Spleen (tissue), 11 donors: ENCODE data around the gene STPG1. TPM values are rescaled to one million over a fixed set of nuclear protein-coding genes. Genes with fewer than 3 reads are reported as not detected.

Experiments
- DNase-seq: peaks from one replicate; pipeline ENCODE4 v3.0.0-alpha.2; 2020
- H3K27ac ChIP-seq, 8 donors: fragments of 200-600 bp; sonication (generic) in 7 of 8; 1 replicate in 4 of 8; 2 replicates in 4 of 8; pipeline versions ENCODE4 v1.5.0 to v1.8.0; 2016 to 2021; ENCODE audit warnings: inconsistent platforms in 4 of 8, mild to moderate bottlenecking in 4 of 8, moderate library complexity in 1 of 8
- H3K27me3 ChIP-seq, 7 donors: fragments of 200-600 bp; sonication (generic) in 6 of 7; replicated peaks in 1 of 7; 1 replicate in 4 of 7; 2 replicates in 3 of 7; pipeline versions ENCODE4 v1.5.0 to v1.8.0; 2016 to 2021; ENCODE audit warnings: inconsistent platforms in 3 of 7, mild to moderate bottlenecking in 1 of 7
- H3K36me3 ChIP-seq, 6 donors: fragments of 200-600 bp; sonication (generic) in 5 of 6; 1 replicate in 4 of 6; 2 replicates in 2 of 6; pipeline versions ENCODE4 v1.5.0 to v1.8.0; 2016 to 2021; ENCODE audit warnings: inconsistent platforms in 2 of 6
- H3K4me1 ChIP-seq, 6 donors: fragments of 200-600 bp; sonication (generic) in 5 of 6; 1 replicate in 3 of 6; 2 replicates in 3 of 6; pipeline versions ENCODE4 v1.5.0 to v1.8.0; 2016 to 2021; ENCODE audit warnings: inconsistent platforms in 3 of 6
- H3K4me3 ChIP-seq, 8 donors: fragments of 200-600 bp; sonication (generic) in 7 of 8; 1 replicate in 4 of 8; 2 replicates in 4 of 8; pipeline versions ENCODE4 v1.5.0 to v1.8.0; 2016 to 2021; ENCODE audit warnings: inconsistent platforms in 4 of 8, mild to moderate bottlenecking in 4 of 8, moderate library complexity in 2 of 8
- H3K9me3 ChIP-seq, 8 donors: fragments of 200-600 bp; sonication (generic) in 7 of 8; 1 replicate in 4 of 8; 2 replicates in 4 of 8; pipeline versions ENCODE4 v1.5.0 to v1.8.0; 2016 to 2021; ENCODE audit warnings: inconsistent platforms in 4 of 8
- POLR2A ChIP-seq, 3 donors: fragments of 450-650 bp; IDR thresholded peaks; one replicate each; pipeline ENCODE4 v1.5.1; 2017; ENCODE audit warnings: antibody characterized with exemption in 3 of 3, mild to moderate bottlenecking in 1 of 3
- POLR2AphosphoS5 ChIP-seq, 3 donors: sonication (generic); formaldehyde crosslinking; IDR thresholded peaks; one replicate each; pipeline ENCODE4 v1.5.1; 2017; ENCODE audit warnings: antibody characterized with exemption in 3 of 3
- WGBS, 5 donors: extraction: QIAGEN DNeasy Blood & Tissue Kit in 3 of 5; methylation state at CpG; one replicate each; pipeline versions ENCODE4 v1.1.5 to v1.1.7; 2013 to 2018; 5-methylcytosine and 5-hydroxymethylcytosine counted together
- intact Hi-C: fragments of 100-400 bp; cut with DNase I; formaldehyde crosslinking; loops from one replicate; pipeline ENCODE4 v1.15.0; 2023; ENCODE audit warnings: low total_unique reads
- polyA plus RNA-seq, 3 donors: library from polyadenylated mRNA; stranded (reverse); fragments of 200-250 nt; gene quantifications; one replicate each; pipeline ENCODE4 v1.2.1, GENCODE V29; 2013
- total RNA-seq, 7 donors: library from RNA; depleted of rRNA in 3 of 7; stranded (reverse); fragments of >200 nt in 3 of 7; fragmentation: NEBNext Ultra II Directional in 4 of 7; extraction: Animal tissue kit (Norgen Biotek cat#: 25700) in 4 of 7; gene quantifications; one replicate each; pipeline versions ENCODE4 v1.1.0 to v1.2.1, GENCODE V29; 2016 to 2021
- TF ChIP-seq, protein P1 (sequence below), 11 experiments: fragments of 200-600 bp in 7 of 11; fragments of 450-650 bp in 4 of 11; sonication (generic) in 4 of 11; IDR thresholded peaks in 8 of 11; conservative IDR thresholded peaks in 3 of 11; 1 replicate in 7 of 11; 2 replicates in 4 of 11; pipeline versions ENCODE4 v1.4.0 to v1.8.0; 2016 to 2021; ENCODE audit warnings: antibody characterized with exemption in 11 of 11, inconsistent platforms in 4 of 11, mild to moderate bottlenecking in 1 of 11
- donor health status: healthy with polysubstance abuse.
- donor health status: DM: no; HTN: no; CAD: no; lungs with moderate emphysema.
- donor health status: DM: no; HTN: no; CAD: no.
- donor health status: Bipolar disorder and iron deficiency.
- donor health status: healthy.
- donor health status: DM: no; HTN: no; CAD: no.
- donor health status: DM: yes; HTN: yes; CAD: no.

STPG1 gene
- total and polyA plus RNA-seq, 10 donors = 1.5 to 5.8 (median 3.7) TPM

DNA sequence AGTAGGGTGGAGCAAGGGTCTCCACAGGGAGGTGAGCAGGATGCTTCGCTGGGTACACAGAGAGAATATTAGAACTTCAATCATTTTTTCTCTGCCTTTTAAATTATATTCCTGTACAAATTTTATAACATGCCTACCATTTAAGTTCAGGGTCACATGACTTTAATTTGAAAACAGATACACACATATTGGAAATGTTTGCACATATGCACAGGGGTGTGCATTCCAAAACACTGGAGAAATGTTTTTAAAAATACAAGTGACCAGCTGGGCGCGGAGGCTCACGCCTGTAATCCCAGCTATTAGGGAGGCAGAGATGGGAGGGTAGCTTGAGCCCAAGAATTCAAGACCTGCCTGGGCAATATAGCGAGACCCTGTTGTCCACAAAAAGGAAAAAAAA lies 41.7 kb upstream of the STPG1 start:
- H3K4me1 ChIP-seq = no peaks in the 10 kb centered on the region
- DNase-seq = no peak
- 96 to 97% (median 96%) methylated on average over 5 of the region's 5 CpGs for WGBS, 5 donors
- intact Hi-C loops = no loop called here
- no peaks in the 10 kb centered on the region for H3K27me3 ChIP-seq
- peaks cover 0 to 100% (median 67%) of the 10 kb centered on the region in 6 donors for H3K36me3 ChIP-seq
- no peak overlapping the region for H3K27ac ChIP-seq
- no peak overlapping the region for H3K4me3 ChIP-seq
- no peaks in the 10 kb centered on the region for H3K9me3 ChIP-seq
- TF ChIP-seq, protein P1, sequence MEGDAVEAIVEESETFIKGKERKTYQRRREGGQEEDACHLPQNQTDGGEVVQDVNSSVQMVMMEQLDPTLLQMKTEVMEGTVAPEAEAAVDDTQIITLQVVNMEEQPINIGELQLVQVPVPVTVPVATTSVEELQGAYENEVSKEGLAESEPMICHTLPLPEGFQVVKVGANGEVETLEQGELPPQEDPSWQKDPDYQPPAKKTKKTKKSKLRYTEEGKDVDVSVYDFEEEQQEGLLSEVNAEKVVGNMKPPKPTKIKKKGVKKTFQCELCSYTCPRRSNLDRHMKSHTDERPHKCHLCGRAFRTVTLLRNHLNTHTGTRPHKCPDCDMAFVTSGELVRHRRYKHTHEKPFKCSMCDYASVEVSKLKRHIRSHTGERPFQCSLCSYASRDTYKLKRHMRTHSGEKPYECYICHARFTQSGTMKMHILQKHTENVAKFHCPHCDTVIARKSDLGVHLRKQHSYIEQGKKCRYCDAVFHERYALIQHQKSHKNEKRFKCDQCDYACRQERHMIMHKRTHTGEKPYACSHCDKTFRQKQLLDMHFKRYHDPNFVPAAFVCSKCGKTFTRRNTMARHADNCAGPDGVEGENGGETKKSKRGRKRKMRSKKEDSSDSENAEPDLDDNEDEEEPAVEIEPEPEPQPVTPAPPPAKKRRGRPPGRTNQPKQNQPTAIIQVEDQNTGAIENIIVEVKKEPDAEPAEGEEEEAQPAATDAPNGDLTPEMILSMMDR (IDR thresholded peaks at IDR 0.05 in 8 of 11, conservative IDR thresholded peaks at IDR 0.05 in 3 of 11) = no peak
- TF ChIP-seq POLR2A (IDR thresholded peaks at IDR 0.05) = no peak
- TF ChIP-seq POLR2AphosphoS5 (IDR thresholded peaks at IDR 0.05) = no peak

DNA sequence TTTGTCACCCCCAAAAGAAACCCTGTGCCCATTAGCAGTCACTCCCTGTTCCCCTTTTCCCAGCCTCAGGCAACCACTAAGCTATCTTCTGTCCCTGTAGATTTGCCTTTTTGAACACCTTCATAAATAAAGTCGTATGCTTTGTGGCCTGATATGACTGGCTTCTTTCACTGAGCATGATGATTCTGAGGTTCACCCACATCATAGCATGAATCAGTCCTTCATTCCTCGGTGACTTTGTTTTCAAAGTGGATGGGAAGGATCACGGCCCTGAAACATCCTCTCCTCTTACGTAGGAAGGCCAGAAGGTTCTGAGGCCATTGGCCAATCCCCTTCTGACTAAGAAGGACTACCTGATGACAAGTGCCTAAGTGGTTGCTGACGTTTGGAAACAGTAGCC lies 41.1 kb upstream of the STPG1 start:
- Histone ChIP-seq H3K27me3 (no peaks in the 10 kb centered on the region), H3K9me3 (no peaks in the 10 kb centered on the region), H3K27ac (no peak overlapping the region), H3K4me1 (no peaks in the 10 kb centered on the region), H3K4me3 (no peak overlapping the region), H3K36me3 (peaks cover 0 to 100% (median 68%) of the 10 kb centered on the region in 6 donors)
- WGBS, 5 donors = 74 to 84% (median 77%) methylated on average over 5 of the region's 5 CpGs
- TF ChIP-seq POLR2A (IDR thresholded peaks at IDR 0.05) (no peak), POLR2AphosphoS5 (IDR thresholded peaks at IDR 0.05) (no peak)
- TF ChIP-seq, protein P1 (IDR thresholded peaks at IDR 0.05 in 8 of 11, conservative IDR thresholded peaks at IDR 0.05 in 3 of 11) = no peak
- intact Hi-C loops = no loop called here
- no peak for DNase-seq

DNA sequence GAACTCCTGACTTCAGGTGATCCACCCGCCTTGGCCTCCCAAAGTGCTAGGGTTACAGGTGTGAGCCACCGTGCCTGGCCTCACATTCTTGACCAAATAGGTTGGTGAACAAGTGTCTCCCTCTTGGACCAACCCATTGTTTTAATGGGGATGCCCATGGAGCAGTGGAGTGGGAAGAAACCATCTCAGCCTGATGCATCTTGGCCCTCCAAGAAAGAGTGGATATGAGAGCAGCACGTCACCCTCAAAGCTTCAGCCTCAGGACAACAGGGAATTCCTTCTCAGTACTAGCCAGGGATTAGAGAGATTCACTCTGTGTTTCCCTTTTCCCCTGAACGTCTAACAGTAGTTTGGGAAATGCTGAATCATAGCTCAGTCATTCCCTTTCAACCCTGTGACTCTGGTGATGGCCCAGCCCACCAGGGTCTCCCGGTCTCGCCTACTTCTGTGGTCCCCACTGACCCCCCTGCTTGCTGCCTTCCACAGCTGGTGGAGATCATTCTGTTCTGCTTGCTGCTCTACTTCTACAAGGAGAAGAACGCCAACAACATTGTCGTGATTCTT lies 39.4 kb upstream of the STPG1 start:
- no peak for TF ChIP-seq POLR2A (IDR thresholded peaks at IDR 0.05)
- no peak for TF ChIP-seq POLR2AphosphoS5 (IDR thresholded peaks at IDR 0.05)
- TF ChIP-seq, protein P1 (IDR thresholded peaks at IDR 0.05 in 8 of 11, conservative IDR thresholded peaks at IDR 0.05 in 3 of 11) = no peak
- Histone ChIP-seq H3K4me3 (no peak overlapping the region), H3K36me3 (peaks cover 0 to 100% (median 61%) of the 10 kb centered on the region in 6 donors), H3K27ac (no peak overlapping the region), H3K27me3 (no peaks in the 10 kb centered on the region), H3K4me1 (no peaks in the 10 kb centered on the region), H3K9me3 (no peaks in the 10 kb centered on the region)
- intact Hi-C loops = no loop called here
- 83 to 93% (median 89%) methylated on average over 8 of the region's 8 CpGs for WGBS, 5 donors
- DNase-seq = no peak

DNA sequence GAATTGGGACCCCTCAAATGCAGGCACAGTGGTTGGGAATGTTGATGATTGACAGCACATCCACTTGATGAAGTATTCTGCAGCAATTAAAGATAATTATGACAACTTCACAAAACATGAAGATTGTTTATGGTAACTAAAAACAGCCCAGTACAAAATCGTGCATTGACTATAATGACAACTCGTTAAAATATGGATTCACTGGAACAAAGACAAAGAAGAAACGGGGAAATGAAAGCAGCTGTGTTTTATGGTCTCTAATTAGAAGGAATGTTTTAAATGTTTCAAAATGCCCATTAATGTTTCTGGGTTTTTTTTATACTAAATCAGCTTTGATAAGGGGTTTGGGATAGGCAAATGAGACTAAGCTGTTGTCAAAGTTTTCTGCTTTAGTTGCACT lies 38.2 kb upstream of the STPG1 start:
- no peak overlapping the region for H3K4me3 ChIP-seq
- no peaks in the 10 kb centered on the region for H3K9me3 ChIP-seq
- intact Hi-C loops = no loop called here
- no peaks in the 10 kb centered on the region for H3K4me1 ChIP-seq
- H3K27me3 ChIP-seq = no peaks in the 10 kb centered on the region
- H3K27ac ChIP-seq = no peak overlapping the region
- peaks cover 0 to 100% (median 50%) of the 10 kb centered on the region in 6 donors for H3K36me3 ChIP-seq
- 78 to 84% (median 82%) methylated on average over 3 of the region's 3 CpGs for WGBS, 5 donors
- TF ChIP-seq POLR2A (IDR thresholded peaks at IDR 0.05) (no peak), POLR2AphosphoS5 (IDR thresholded peaks at IDR 0.05) (no peak)
- TF ChIP-seq, protein P1 (IDR thresholded peaks at IDR 0.05 in 8 of 11, conservative IDR thresholded peaks at IDR 0.05 in 3 of 11) = no peak
- no peak for DNase-seq
